Measurements from ENCODE around the gene SEMA5B.

SEMA5B gene

DNA sequence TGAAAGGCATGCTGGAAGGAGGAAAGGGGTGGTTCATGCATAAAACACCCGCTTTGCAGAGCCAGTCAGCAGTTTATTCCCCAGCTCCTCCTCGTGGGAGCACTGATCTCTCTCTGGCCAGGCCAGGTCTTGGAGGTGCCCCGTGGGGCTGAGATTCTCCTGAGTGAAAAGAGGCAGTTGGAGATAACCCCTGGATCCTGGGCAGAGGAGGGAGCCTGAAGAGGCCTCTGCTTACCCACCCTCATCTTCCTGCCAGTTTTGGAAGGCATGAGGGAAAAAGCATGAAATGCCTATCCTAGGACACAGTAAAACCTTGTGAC is 108.3 kb downstream of the SEMA5B start:
- no peaks in the 10 kb centered on the region for H3F3A ChIP-seq (ENCODE audit: insufficient read depth, low read length)
- H3K79me2 ChIP-seq (ENCODE audit: insufficient read depth, low read length), result no peaks in the 10 kb centered on the region
- H2AFZ ChIP-seq (ENCODE audit: low read length), result no peak overlapping the region
- H3K4me1 ChIP-seq (ENCODE audit: insufficient read depth, low read length, severe bottlenecking), result no peaks in the 10 kb centered on the region
- H3K4me3 ChIP-seq (ENCODE audit: low read depth, low read length, poor library complexity, severe bottlenecking), result no peak overlapping the region
- no peaks in the 10 kb centered on the region for H4K20me1 ChIP-seq (ENCODE audit: insufficient read depth, low read length)
- TF ChIP-seq CTCF (IDR thresholded peaks at IDR 0.05; ENCODE audit: low read length) (no peak), EZH2 (IDR thresholded peaks at IDR 0.05; ENCODE audit: borderline replicate concordance, low read length) (no peak)
- H3K9me2 ChIP-seq (ENCODE audit: low read depth, low read length), result no peaks in the 10 kb centered on the region
- no peak overlapping the region for H3K4me2 ChIP-seq (ENCODE audit: low read length)
- H3K9ac ChIP-seq (ENCODE audit: low read length), result no peak overlapping the region
- H3K9me3 ChIP-seq (ENCODE audit: low read length), result no peaks in the 10 kb centered on the region
- H3K36me3 ChIP-seq (ENCODE audit: insufficient read depth, low read length), result no peaks in the 10 kb centered on the region
- H3K27ac ChIP-seq (ENCODE audit: low read depth, low read length, poor library complexity, severe bottlenecking), result no peak overlapping the region
- H3K27me3 ChIP-seq (ENCODE audit: insufficient read depth, low read length), result peaks cover 10% of the 10 kb centered on the region; the same call in 1 of the 2 replicates

DNA sequence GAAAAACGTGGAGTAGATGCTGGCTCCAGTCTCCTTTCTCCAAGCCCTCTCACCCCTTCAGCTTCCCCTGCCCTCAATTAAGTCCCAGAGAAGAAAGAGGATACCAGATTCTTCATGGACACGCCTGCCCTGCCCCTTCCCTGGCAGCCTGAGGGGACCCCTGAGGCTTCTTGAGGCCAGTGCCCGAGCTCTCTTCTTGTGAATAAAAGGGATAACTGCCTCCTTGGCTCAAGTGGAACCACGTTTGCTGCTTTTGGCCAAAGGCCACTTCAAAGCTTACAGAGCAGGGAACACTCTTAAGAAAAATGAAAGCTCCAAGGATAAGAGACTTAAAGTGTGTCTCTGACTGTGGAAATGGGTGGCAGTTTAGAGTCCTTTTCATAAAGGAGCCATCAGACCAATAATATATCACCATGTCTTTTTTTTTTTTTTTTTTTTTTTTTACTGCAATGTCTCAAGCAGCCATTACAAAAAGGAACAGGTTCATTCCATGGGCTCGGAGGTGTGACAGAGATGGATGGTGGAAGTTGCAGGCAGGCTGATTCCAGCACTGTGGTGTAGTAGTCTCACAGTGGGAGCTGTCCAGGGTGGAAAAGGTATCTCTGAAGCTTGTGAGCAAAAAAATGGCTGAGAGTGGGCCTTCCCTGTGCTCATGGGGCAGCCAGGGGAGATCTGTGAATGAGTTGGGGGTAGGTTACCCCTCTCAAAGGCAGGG is 108.8 kb downstream of the SEMA5B start:
- Histone ChIP-seq H3K9ac (ENCODE audit: low read length) (no peak overlapping the region), H2AFZ (ENCODE audit: low read length) (no peak overlapping the region), H3K9me3 (ENCODE audit: low read length) (no peaks in the 10 kb centered on the region), H3K27ac (ENCODE audit: low read depth, low read length, poor library complexity, severe bottlenecking) (no peak overlapping the region), H3K4me3 (ENCODE audit: low read depth, low read length, poor library complexity, severe bottlenecking) (no peak overlapping the region), H3K4me1 (ENCODE audit: insufficient read depth, low read length, severe bottlenecking) (no peaks in the 10 kb centered on the region), H3K79me2 (ENCODE audit: insufficient read depth, low read length) (no peaks in the 10 kb centered on the region), H4K20me1 (ENCODE audit: insufficient read depth, low read length) (no peaks in the 10 kb centered on the region), H3F3A (ENCODE audit: insufficient read depth, low read length) (no peaks in the 10 kb centered on the region), H3K36me3 (ENCODE audit: insufficient read depth, low read length) (no peaks in the 10 kb centered on the region), H3K4me2 (ENCODE audit: low read length) (no peak overlapping the region), H3K27me3 (ENCODE audit: insufficient read depth, low read length) (peaks cover 10% of the 10 kb centered on the region; the same call in 1 of the 2 replicates), H3K9me2 (ENCODE audit: low read depth, low read length) (no peaks in the 10 kb centered on the region)
- TF ChIP-seq EZH2 (IDR thresholded peaks at IDR 0.05; ENCODE audit: borderline replicate concordance, low read length), result no peak
- no peak for TF ChIP-seq CTCF (IDR thresholded peaks at IDR 0.05; ENCODE audit: low read length)

DNA sequence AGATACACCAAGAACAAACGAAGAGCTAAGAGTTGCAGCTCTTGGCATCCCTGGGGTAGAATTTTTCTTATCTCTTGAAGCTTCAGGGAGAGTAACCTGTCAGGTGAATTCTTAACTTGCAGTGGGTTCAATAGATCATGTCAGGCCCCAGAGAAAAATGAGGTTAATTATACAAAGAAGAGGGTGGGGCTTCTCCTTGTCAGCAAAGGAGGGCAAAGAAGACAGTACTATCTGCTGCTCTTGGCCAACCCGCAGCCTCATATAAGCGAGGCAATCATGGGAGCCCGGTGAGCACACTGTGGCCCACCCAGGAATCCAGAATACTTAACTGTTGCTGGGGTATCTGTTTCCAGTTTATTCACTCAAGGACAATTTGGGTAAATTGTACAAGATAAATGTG is 110.2 kb downstream of the SEMA5B start:
- no peak overlapping the region for H3K4me2 ChIP-seq (ENCODE audit: low read length)
- no peak overlapping the region for H3K4me3 ChIP-seq (ENCODE audit: low read depth, low read length, poor library complexity, severe bottlenecking)
- no peaks in the 10 kb centered on the region for H3F3A ChIP-seq (ENCODE audit: insufficient read depth, low read length)
- H3K36me3 ChIP-seq (ENCODE audit: insufficient read depth, low read length), result no peaks in the 10 kb centered on the region
- no peak overlapping the region for H3K27ac ChIP-seq (ENCODE audit: low read depth, low read length, poor library complexity, severe bottlenecking)
- TF ChIP-seq EZH2 (IDR thresholded peaks at IDR 0.05; ENCODE audit: borderline replicate concordance, low read length) (no peak), CTCF (IDR thresholded peaks at IDR 0.05; ENCODE audit: low read length) (no peak)
- H2AFZ ChIP-seq (ENCODE audit: low read length), result no peak overlapping the region
- no peaks in the 10 kb centered on the region for H3K4me1 ChIP-seq (ENCODE audit: insufficient read depth, low read length, severe bottlenecking)
- H3K9me3 ChIP-seq (ENCODE audit: low read length), result no peaks in the 10 kb centered on the region
- no peaks in the 10 kb centered on the region for H4K20me1 ChIP-seq (ENCODE audit: insufficient read depth, low read length)
- no peak overlapping the region for H3K9ac ChIP-seq (ENCODE audit: low read length)
- H3K79me2 ChIP-seq (ENCODE audit: insufficient read depth, low read length), result no peaks in the 10 kb centered on the region
- H3K27me3 ChIP-seq (ENCODE audit: insufficient read depth, low read length), result peaks cover 10% of the 10 kb centered on the region; the same call in 1 of the 2 replicates
- no peaks in the 10 kb centered on the region for H3K9me2 ChIP-seq (ENCODE audit: low read depth, low read length)
